Mammary epithelial cell (primary cell): ENCODE measurements around the gene NOL8.

Experiments used
- EZH2 ChIP-seq: IDR thresholded peaks from 2 replicates; pipeline ENCODE4 v1.6.1; 2012; ENCODE audit warnings: low read length, inconsistent platforms, borderline replicate concordance
- TF ChIP-seq, protein P1 (sequence below), 2 donors: IDR thresholded peaks in 1 of 2; conservative IDR thresholded peaks in 1 of 2; 2 replicates each; pipeline ENCODE4 v1.5.1; 2011 to 2012; ENCODE audit warnings: inconsistent platforms in 2 of 2, low read length in 2 of 2, mild to moderate bottlenecking in 2 of 2, control low read depth in 1 of 2, low read depth in 1 of 2; ENCODE audit not compliant: insufficient read depth in 1 of 2; ENCODE audit errors: extremely low read depth in 1 of 2

DNA sequence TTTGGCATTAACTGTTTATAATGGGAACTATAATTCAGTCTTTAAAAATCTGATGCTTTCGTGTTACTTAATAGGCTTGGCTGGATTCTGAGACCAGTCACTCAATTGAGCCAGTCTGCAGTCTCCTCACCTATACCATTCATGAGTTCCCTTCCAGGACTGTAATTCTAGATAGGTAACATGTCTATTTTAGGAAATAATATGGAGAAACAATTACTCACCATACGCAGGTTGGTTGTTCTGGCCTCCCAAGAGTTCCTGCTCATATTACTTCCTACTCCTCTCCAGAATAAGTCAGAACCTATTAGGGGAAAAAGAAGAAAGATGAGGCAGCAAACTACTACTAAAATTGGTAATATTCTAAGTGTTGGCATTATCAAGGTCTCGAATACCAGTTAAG lies 27.1 kb downstream of the NOL8 start:
- TF ChIP-seq, protein P1, sequence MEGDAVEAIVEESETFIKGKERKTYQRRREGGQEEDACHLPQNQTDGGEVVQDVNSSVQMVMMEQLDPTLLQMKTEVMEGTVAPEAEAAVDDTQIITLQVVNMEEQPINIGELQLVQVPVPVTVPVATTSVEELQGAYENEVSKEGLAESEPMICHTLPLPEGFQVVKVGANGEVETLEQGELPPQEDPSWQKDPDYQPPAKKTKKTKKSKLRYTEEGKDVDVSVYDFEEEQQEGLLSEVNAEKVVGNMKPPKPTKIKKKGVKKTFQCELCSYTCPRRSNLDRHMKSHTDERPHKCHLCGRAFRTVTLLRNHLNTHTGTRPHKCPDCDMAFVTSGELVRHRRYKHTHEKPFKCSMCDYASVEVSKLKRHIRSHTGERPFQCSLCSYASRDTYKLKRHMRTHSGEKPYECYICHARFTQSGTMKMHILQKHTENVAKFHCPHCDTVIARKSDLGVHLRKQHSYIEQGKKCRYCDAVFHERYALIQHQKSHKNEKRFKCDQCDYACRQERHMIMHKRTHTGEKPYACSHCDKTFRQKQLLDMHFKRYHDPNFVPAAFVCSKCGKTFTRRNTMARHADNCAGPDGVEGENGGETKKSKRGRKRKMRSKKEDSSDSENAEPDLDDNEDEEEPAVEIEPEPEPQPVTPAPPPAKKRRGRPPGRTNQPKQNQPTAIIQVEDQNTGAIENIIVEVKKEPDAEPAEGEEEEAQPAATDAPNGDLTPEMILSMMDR (conservative IDR thresholded peaks at IDR 0.05 in 1 of 2, IDR thresholded peaks at IDR 0.05 in 1 of 2; ENCODE audit: extremely low read depth in 1 of 2, insufficient read depth in 1 of 2, low read depth in 1 of 2, low read length in 2 of 2), result no peak
- no peak for TF ChIP-seq EZH2
